ENCODE data around the gene TMED4. TPM values are rescaled to one million over a fixed set of nuclear protein-coding genes. Genes with fewer than 3 reads are reported as not detected.

The TMED4 gene
- total RNA-seq, 1 experiment from 2014 or later = 62.4 TPM

DNA sequence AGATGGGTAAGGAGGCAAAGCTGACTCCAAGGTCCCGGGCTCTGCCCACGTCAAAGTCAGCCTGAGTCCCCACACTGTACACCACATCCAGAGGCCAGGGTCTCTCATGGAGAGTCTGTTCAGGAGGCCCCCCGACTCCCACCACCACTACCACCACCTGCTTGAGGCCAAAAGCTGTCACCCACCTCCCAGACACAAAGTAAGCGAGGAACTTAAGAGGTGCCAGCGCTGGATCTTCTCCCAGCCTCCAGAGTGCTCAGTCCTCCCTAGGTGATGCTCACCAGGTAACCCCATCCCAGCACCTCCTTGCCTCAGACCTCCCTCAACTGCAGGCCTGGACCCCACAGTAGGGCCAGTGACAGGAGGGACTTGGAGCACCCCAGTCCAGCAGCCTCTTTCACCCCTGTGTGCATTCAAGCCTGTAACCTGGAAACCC is 41.4 kb downstream of the TMED4 start:
- H2BK12ac ChIP-seq (ENCODE audit: insufficient read length, low read depth, low read length) = no peak overlapping the region
- peaks cover 0 to 3% of the 10 kb centered on the region in 2 experiments; a peak in 2 of 4 replicates for H3K4me1 Mint-ChIP-seq
- H2AK5ac ChIP-seq (ENCODE audit: insufficient read length, low read length) = no peak overlapping the region
- no peak overlapping the region for H4K5ac ChIP-seq (ENCODE audit: insufficient read length, low read depth, low read length)
- H3K4me2 ChIP-seq (ENCODE audit: insufficient read depth, insufficient read length, low read length) = no peak overlapping the region
- no peak overlapping the region for H3K4ac ChIP-seq (ENCODE audit: low read depth, low read length)
- no peak overlapping the region for H3T11ph ChIP-seq (ENCODE audit: low read length)
- no peaks in the 10 kb centered on the region for H3K9me3 ChIP-seq (ENCODE audit: control insufficient read depth, low read depth, low read length)
- no peak overlapping the region; the same call in 1 of the 2 replicates for H3K14ac ChIP-seq (ENCODE audit: insufficient read depth, low read length)
- no peak overlapping the region for H2BK20ac ChIP-seq (ENCODE audit: low read depth, low read length, poor library complexity, severe bottlenecking)
- H3K36me3 Mint-ChIP-seq (ENCODE audit: insufficient read depth in 1 of 3, low read depth in 3 of 3) = no peaks in the 10 kb centered on the region; a peak in 1 of 7 replicates
- H3K56ac ChIP-seq (ENCODE audit: insufficient read length, low read depth, low read length) = no peak overlapping the region
- H3K9me3 Mint-ChIP-seq = no peaks in the 10 kb centered on the region
- H4K91ac ChIP-seq (ENCODE audit: insufficient read length, low read depth, low read length) = no peak overlapping the region
- H4K20me1 ChIP-seq (ENCODE audit: control insufficient read depth, insufficient read depth, insufficient read length) = no peaks in the 10 kb centered on the region
- TF ChIP-seq CTCF (conservative IDR thresholded peaks at IDR 0.05) = no peak
- no peak overlapping the region for H3K9ac ChIP-seq (ENCODE audit: extremely low read depth, insufficient read length, low read length)
- no peak overlapping the region for H2BK15ac ChIP-seq (ENCODE audit: low read depth, low read length)
- H3K23ac ChIP-seq (ENCODE audit: insufficient read length, low read depth, low read length) = no peak overlapping the region
- H2AFZ ChIP-seq (ENCODE audit: low read length) = no peak overlapping the region
- no peaks in the 10 kb centered on the region for H3K79me1 ChIP-seq (ENCODE audit: insufficient read depth, low read depth, low read length, poor library complexity, severe bottlenecking)
- no peak for DNase-seq
- H3K27me3 ChIP-seq (ENCODE audit: insufficient read depth, low read length) = no peaks in the 10 kb centered on the region
- no peak overlapping the region for H2BK5ac ChIP-seq (ENCODE audit: insufficient read length, low read length)
- H3K79me2 ChIP-seq (ENCODE audit: insufficient read depth, low read length) = no peaks in the 10 kb centered on the region
- H3K23me2 ChIP-seq (ENCODE audit: insufficient read length, low read depth, low read length, poor library complexity, severe bottlenecking) = no peaks in the 10 kb centered on the region
- H3K4me1 ChIP-seq (ENCODE audit: insufficient read depth, low read length) = no peaks in the 10 kb centered on the region
- H3K27ac Mint-ChIP-seq = no peak overlapping the region
- no peak overlapping the region for H2BK120ac ChIP-seq (ENCODE audit: low read depth, low read length, poor library complexity, severe bottlenecking)
- no peak overlapping the region for H3K27ac ChIP-seq (ENCODE audit: insufficient read length, low read depth, low read length)
- H4K8ac ChIP-seq (replicated peaks; ENCODE audit: insufficient read length, low read depth, low read length) = no peak overlapping the region
- no CpG with 5 or more reads among the region's 5 CpGs for WGBS (ENCODE audit: extremely low coverage, insufficient read length, low lambda C conversion rate)
- H3K18ac ChIP-seq (ENCODE audit: insufficient read length, low read depth, low read length) = no peak overlapping the region
- H3K27me3 Mint-ChIP-seq (ENCODE audit: low read depth) = peaks cover 2% of the 10 kb centered on the region; the same call in 1 of the 2 replicates
- no peak overlapping the region for H3K4me3 Mint-ChIP-seq
